ENCODE results near the gene LRRC55.

- TF ChIP-seq CTCF (optimal IDR thresholded peaks at IDR 0.05 in 1 of 3, IDR thresholded peaks at IDR 0.05 in 1 of 3, conservative IDR thresholded peaks at IDR 0.05 in 1 of 3; ENCODE audit: extremely low read depth in 1 of 3, insufficient read depth in 2 of 3, low read length in 3 of 3) (no peak), EZH2 (IDR thresholded peaks at IDR 0.05; ENCODE audit: low read length) (no peak)
Measured at GRCh38 chr11:57214098-57214417, 32.3 kb downstream of the LRRC55 start.

Measured in keratinocyte (primary cell).